Measurements from ENCODE around the gene MORC1.

DNA sequence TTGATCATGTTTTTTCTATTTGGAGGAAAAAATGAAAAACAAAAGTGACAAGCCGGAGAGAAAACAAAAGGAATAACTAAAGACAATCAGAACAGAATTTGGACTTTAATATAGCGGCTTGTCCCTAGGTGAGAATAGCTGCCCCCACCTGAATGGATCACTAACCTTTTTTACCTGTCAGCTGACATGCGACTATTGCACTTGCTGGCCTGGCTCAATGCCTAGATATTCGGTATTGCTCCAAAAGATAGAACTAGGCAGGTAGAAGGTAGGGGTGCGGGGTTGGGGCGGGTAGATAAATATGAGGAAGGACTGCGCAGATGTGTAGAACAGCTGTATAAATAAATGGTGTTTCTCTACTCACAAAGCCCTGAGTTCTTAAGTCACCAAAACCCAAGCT lies 650 bp upstream of the MORC1 start:
- TF ChIP-seq POLR2A (IDR thresholded peaks at IDR 0.05) (no peak), POLR2AphosphoS5 (IDR thresholded peaks at IDR 0.05) (no peak)
- TF ChIP-seq, protein P1, sequence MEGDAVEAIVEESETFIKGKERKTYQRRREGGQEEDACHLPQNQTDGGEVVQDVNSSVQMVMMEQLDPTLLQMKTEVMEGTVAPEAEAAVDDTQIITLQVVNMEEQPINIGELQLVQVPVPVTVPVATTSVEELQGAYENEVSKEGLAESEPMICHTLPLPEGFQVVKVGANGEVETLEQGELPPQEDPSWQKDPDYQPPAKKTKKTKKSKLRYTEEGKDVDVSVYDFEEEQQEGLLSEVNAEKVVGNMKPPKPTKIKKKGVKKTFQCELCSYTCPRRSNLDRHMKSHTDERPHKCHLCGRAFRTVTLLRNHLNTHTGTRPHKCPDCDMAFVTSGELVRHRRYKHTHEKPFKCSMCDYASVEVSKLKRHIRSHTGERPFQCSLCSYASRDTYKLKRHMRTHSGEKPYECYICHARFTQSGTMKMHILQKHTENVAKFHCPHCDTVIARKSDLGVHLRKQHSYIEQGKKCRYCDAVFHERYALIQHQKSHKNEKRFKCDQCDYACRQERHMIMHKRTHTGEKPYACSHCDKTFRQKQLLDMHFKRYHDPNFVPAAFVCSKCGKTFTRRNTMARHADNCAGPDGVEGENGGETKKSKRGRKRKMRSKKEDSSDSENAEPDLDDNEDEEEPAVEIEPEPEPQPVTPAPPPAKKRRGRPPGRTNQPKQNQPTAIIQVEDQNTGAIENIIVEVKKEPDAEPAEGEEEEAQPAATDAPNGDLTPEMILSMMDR (IDR thresholded peaks at IDR 0.05), result no peak
